Stimulated activated CD8-positive, alpha-beta memory T cell treated with anti-CD3 and anti-CD28 coated beads, Interleukin-15, amount 100 ng/mL, for 48 hours (primary cell): Measurements from ENCODE around the gene BRCA1.
"Not testable (repeated sequence)": the region's sequence is repeated elsewhere in the genome, so short reads cannot be mapped to it uniquely, and the experiment has no call there.

ENCODE experiments used
- DNase-seq, 2 donors: peaks; one replicate each; pipeline ENCODE4 v3.0.0-alpha.2; 2020; ENCODE audit warnings: low read depth in 2 of 2

BRCA1 gene

GRCh38 chr17:43125133-43125966 lies at the start of gene BRCA1:
Gene BRCA1 (minus strand): TSS chr17:43125364. CDS start chr17:43124096, 1,268 bp downstream.
- peak; percentile 88 to 94 for DNase-seq

GRCh38 chr17:43171586-43172487 lies 46.7 kb upstream of the BRCA1 start:
- DNase-seq, result no peak

- peak; percentile 90 to 95 for DNase-seq
These were observed 45.8 kb upstream of the BRCA1 start, which contains the start of gene NBR1 for GRCh38 chr17:43170766-43171585. Gene NBR1 (plus strand): TSS chr17:43171214. CDS start chr17:43175800, 4,586 bp downstream.

- DNase-seq, result peak; percentile 81 to 82
These were observed 45.1 kb upstream of the BRCA1 start for GRCh38 chr17:43170140-43170765.

- DNase-seq, result no peak
These were observed 44.5 kb upstream of the BRCA1 start for GRCh38 chr17:43169561-43170139.

GRCh38 chr17:43165971-43166370 lies 40.8 kb upstream of the BRCA1 start:
- DNase-seq, result not testable (repeated sequence)

GRCh38 chr17:43159957-43160356 lies 34.8 kb upstream of the BRCA1 start:
- not testable (repeated sequence) for DNase-seq

- DNase-seq, result not testable (repeated sequence)
These were observed 34.1 kb upstream of the BRCA1 start for GRCh38 chr17:43159232-43159631.

- DNase-seq, result no peak
These were observed 30.5 kb upstream of the BRCA1 start for GRCh38 chr17:43155666-43156065.

GRCh38 chr17:43153197-43153835 lies 28.2 kb upstream of the BRCA1 start:
- not testable (repeated sequence) for DNase-seq

GRCh38 chr17:43151880-43152456 lies 26.8 kb upstream of the BRCA1 start:
- DNase-seq, result no peak

GRCh38 chr17:43146649-43147048 lies 21.5 kb upstream of the BRCA1 start:
- DNase-seq, result no peak

- DNase-seq, result no peak
These were observed 18.0 kb upstream of the BRCA1 start for GRCh38 chr17:43143201-43143600.

GRCh38 chr17:43142153-43142552 lies 17.0 kb upstream of the BRCA1 start:
- no peak for DNase-seq

GRCh38 chr17:43140396-43141332 lies 15.5 kb upstream of the BRCA1 start:
- no peak for DNase-seq

- not testable (repeated sequence) for DNase-seq
These were observed 13.4 kb upstream of the BRCA1 start for GRCh38 chr17:43138531-43138930.

GRCh38 chr17:43136574-43136973 lies 11.4 kb upstream of the BRCA1 start:
- DNase-seq, result not testable (repeated sequence)

GRCh38 chr17:43135454-43135819 lies 10.3 kb upstream of the BRCA1 start:
- DNase-seq, result no peak
